ENCODE data around the gene D2HGDH. TPM values are rescaled to one million over a fixed set of nuclear protein-coding genes. Genes with fewer than 3 reads are reported as not detected.

Gene D2HGDH
- total and polyA plus RNA-seq, 10 of the 15 experiments (the other 5 are each of a cell fraction or from before 2014, with no cell fraction given): 0.52 to 32.1 (median 11.0) TPM

DNA sequence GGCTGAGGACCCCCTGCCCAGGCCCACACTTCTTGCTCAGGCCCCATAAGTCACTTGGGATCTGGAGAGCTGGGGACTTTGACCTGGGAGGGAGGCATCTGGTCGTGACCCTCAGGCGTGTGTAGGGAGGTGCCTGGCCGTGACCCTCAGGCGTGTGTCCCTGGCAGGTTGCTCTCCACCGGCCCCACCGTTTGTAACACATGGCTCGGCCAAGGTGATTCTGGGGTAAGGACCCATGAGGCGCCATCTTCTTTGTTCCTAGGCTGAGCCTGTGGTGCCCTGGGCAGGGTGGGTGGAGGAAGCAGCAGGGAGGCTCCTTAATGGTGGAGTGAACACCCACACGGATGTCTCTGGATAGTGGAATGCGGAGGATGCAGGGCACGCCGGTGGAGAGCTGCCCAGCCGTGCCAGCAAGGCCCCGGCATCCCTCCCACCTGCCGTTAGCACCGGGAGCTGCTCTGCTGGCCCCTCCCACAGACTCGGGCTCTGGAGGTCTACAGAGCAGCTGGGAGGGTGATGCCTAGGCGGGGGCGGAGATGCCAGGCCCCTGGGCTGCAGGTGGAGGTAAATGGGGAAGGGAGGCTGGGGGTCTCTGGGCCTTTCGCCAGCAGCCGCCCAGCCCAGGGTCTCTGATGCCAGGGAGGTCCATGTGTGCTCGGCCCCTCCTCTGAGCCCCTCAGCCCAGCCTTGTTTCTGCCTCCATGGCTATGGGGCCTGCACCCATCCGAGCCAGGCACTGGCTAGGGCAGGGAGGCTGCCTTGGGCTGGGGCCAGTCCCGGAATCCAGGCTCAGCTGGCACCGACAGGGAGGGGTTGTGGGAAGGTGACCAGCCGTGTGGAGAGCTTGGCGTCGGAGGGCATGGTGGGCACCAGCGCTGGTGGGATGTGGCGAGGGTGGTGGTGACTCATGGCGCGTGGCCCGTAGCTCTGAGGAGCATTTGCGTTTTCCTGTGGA lies 41.1 kb downstream of the D2HGDH start:
- ChIA-PET RAD21 (ENCODE audit: unreplicated experiment) (no interaction called here), SMC1A (ENCODE audit: uncharacterized antibody, unreplicated experiment) (interaction anchor here (1.0 kb wide), 1 partner anchor 38 kb away, joined by 3 read pairs; no protein-coding TSS in a partner anchor), CTCF (no interaction called here), POLR2A (no interaction called here)
- H3K27ac ChIP-seq (ENCODE audit: control insufficient read depth, insufficient read depth): no peak overlapping the region
- no peaks in the 10 kb centered on the region for H3K9me3 ChIP-seq (replicated peaks; ENCODE audit: control insufficient read depth, insufficient read depth, low read length)
- H3K4me1 ChIP-seq (ENCODE audit: control insufficient read depth, insufficient read depth, low read length): peaks cover 15% of the 10 kb centered on the region
- FAIRE-seq (no peak), DNase-seq (ENCODE audit: low read depth, low spot score) (no peak), ATAC-seq (no peak)
- H4K20me1 ChIP-seq (ENCODE audit: control insufficient read depth, insufficient read depth): no peaks in the 10 kb centered on the region
- 71% methylated on average over 34 of the region's 34 CpGs for WGBS (ENCODE audit: insufficient coverage, insufficient replicate concordance, low lambda C conversion rate, missing lambda C conversion rate)
- H3K27me3 ChIP-seq (replicated peaks in 1 of 2; ENCODE audit: control insufficient read depth in 2 of 2, insufficient read depth in 2 of 2, low read length in 1 of 2): no peaks in the 10 kb centered on the region
- H2AFZ ChIP-seq (ENCODE audit: control insufficient read depth, low read depth, low read length): no peak overlapping the region
- H3K79me2 ChIP-seq (ENCODE audit: control insufficient read depth, insufficient read depth, low read length): no peaks in the 10 kb centered on the region
- no peak overlapping the region for H3K4me3 ChIP-seq
- in situ Hi-C loops (cut with MboI) (no loop called here), intact Hi-C loops (cut with micrococcal nuclease; ENCODE audit: unreplicated experiment) (no loop called here)
- no peak overlapping the region for H3K9ac ChIP-seq (ENCODE audit: control insufficient read depth, insufficient read depth, low read length)
- no peak overlapping the region for H3K4me2 ChIP-seq (ENCODE audit: control insufficient read depth, insufficient read depth)
- TF ChIP-seq POU2F2 (IDR thresholded peaks at IDR 0.05; ENCODE audit: borderline replicate concordance, low read depth, low read length) (no peak), REST (IDR thresholded peaks at IDR 0.05; ENCODE audit: low read depth, low read length) (no peak), CTCF (IDR thresholded peaks at IDR 0.05 in 2 of 3, conservative IDR thresholded peaks at IDR 0.05 in 1 of 3; ENCODE audit: control insufficient read depth in 2 of 3, extremely low read depth in 1 of 3, insufficient read depth in 1 of 3, low read depth in 3 of 3, low read length in 3 of 3) (no peak), CREM (IDR thresholded peaks at IDR 0.05; ENCODE audit: low read depth) (no peak), NR2F1 (conservative IDR thresholded peaks at IDR 0.05) (no peak), EED (IDR thresholded peaks at IDR 0.05; ENCODE audit: low read depth) (no peak), ESRRA (IDR thresholded peaks at IDR 0.05; ENCODE audit: low read length) (no peak), SMAD5 (IDR thresholded peaks at IDR 0.05; ENCODE audit: low read depth) (no peak), SUZ12 (IDR thresholded peaks at IDR 0.05; ENCODE audit: unreplicated experiment) (no peak), KLF5 (IDR thresholded peaks at IDR 0.05; ENCODE audit: partially characterized antibody) (no peak), RUNX3 (IDR thresholded peaks at IDR 0.05; ENCODE audit: low read length) (no peak), ASH2L (IDR thresholded peaks at IDR 0.05; ENCODE audit: borderline replicate concordance, low read depth) (no peak), YBX1 (IDR thresholded peaks at IDR 0.05) (no peak)
- TF ChIP-seq, protein P1, sequence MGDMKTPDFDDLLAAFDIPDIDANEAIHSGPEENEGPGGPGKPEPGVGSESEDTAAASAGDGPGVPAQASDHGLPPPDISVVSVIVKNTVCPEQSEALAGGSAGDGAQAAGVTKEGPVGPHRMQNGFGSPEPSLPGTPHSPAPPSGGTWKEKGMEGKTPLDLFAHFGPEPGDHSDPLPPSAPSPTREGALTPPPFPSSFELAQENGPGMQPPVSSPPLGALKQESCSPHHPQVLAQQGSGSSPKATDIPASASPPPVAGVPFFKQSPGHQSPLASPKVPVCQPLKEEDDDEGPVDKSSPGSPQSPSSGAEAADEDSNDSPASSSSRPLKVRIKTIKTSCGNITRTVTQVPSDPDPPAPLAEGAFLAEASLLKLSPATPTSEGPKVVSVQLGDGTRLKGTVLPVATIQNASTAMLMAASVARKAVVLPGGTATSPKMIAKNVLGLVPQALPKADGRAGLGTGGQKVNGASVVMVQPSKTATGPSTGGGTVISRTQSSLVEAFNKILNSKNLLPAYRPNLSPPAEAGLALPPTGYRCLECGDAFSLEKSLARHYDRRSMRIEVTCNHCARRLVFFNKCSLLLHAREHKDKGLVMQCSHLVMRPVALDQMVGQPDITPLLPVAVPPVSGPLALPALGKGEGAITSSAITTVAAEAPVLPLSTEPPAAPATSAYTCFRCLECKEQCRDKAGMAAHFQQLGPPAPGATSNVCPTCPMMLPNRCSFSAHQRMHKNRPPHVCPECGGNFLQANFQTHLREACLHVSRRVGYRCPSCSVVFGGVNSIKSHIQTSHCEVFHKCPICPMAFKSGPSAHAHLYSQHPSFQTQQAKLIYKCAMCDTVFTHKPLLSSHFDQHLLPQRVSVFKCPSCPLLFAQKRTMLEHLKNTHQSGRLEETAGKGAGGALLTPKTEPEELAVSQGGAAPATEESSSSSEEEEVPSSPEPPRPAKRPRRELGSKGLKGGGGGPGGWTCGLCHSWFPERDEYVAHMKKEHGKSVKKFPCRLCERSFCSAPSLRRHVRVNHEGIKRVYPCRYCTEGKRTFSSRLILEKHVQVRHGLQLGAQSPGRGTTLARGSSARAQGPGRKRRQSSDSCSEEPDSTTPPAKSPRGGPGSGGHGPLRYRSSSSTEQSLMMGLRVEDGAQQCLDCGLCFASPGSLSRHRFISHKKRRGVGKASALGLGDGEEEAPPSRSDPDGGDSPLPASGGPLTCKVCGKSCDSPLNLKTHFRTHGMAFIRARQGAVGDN (IDR thresholded peaks at IDR 0.05): no peak
- BruUV-seq (replicated peaks): no TSS peak
- H3K36me3 ChIP-seq (ENCODE audit: control insufficient read depth in 2 of 2, insufficient read depth in 2 of 2, low read length in 1 of 2): no peaks in the 10 kb centered on the region
